Coronary artery (tissue), 2 donors: ENCODE data around the gene NRGN.
A peak's percentile ranks its signal among the peaks of the same experiment; 100 is the strongest.

ENCODE experiments used
- DNase-seq: peaks from one replicate; pipeline ENCODE4 v3.0.0-alpha.2; 2017; ENCODE audit warnings: low spot score
- H3K27ac ChIP-seq, 2 donors: fragments of 200-600 bp; sonication (generic); one replicate each; pipeline ENCODE4 v1.5.1; 2016 to 2019
- H3K4me3 ChIP-seq: fragments of 200-600 bp; sonication (generic); 2 replicates; pipeline ENCODE4 v1.5.1; 2016; ENCODE audit warnings: mild to moderate bottlenecking, moderate library complexity
- TF ChIP-seq, protein P1 (sequence below): fragments of 200-600 bp; sonication (generic); IDR thresholded peaks from one replicate; pipeline ENCODE4 v1.5.1; 2019; ENCODE audit warnings: antibody characterized with exemption

Gene NRGN

DNA sequence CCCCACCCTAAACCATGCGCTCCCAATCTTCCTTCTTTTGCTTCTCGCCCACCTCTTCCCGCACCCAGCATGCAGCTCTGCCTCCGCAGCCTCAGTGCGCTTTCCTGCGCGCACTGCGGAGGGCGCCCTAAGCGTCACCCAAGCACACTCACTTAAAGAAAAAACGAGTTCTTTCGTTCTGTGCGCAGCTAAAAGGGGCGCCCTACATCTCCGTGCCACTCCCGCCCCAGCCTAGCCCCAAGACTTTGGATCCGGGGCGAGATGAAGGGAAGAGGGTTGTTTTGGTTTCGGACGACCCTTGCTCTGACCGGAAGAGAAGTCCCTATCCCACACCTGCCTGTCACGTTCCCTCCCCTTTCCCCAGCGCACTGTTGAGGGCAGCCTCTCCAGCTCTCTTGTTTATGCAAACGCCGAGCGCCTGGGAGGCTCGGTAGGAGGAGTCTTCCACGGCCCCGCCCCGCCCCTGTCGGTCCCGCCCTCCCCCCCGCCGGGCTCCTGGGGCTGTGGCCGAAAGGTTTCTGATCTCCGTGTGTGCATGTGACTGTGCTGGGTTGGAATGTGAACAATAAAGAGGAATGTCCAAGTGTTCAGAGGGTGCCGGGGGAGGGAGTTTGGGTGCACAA lies 7.0 kb downstream of the NRGN start:
- TF ChIP-seq, protein P1, sequence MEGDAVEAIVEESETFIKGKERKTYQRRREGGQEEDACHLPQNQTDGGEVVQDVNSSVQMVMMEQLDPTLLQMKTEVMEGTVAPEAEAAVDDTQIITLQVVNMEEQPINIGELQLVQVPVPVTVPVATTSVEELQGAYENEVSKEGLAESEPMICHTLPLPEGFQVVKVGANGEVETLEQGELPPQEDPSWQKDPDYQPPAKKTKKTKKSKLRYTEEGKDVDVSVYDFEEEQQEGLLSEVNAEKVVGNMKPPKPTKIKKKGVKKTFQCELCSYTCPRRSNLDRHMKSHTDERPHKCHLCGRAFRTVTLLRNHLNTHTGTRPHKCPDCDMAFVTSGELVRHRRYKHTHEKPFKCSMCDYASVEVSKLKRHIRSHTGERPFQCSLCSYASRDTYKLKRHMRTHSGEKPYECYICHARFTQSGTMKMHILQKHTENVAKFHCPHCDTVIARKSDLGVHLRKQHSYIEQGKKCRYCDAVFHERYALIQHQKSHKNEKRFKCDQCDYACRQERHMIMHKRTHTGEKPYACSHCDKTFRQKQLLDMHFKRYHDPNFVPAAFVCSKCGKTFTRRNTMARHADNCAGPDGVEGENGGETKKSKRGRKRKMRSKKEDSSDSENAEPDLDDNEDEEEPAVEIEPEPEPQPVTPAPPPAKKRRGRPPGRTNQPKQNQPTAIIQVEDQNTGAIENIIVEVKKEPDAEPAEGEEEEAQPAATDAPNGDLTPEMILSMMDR = no peak
- no peak for DNase-seq
- H3K27ac ChIP-seq = peak overlapping the region in 1 of 2 donors; percentile 76
- peak overlapping the region; percentile 63 for H3K4me3 ChIP-seq

DNA sequence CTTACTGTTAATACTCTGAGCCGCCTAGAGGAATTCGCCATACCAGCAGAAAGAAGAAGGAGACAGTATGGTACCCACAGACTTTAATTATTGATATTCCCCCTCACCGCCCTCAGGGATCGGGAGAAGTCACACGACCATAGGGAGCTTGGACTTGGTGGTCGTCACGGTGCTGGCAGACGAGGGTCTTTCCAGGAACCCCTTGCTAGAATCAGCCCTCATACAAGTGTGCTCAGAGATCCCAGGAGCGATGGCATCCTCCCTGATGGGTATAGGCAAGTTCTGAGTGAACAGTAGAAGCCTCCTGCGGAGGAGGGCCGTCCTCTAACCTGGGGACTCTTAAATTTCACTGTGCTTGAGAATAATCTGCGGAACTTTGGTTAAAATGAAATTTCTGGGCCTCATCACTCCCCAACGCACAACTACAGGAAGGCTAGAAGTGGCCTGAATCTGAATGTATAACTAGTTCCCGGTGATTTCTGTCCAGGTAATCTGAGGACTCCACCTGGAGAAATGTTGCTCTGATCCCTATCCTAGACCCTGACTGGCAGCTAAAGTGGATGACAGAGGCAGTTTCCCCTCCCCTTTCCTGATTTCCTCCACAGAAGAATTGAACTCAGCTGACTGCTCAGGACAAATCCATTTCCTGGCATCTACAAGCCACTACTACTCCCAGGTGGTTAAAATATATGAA lies 7.8 kb downstream of the NRGN start:
- no peak for DNase-seq
- TF ChIP-seq, protein P1 = no peak
- H3K27ac ChIP-seq = peak overlapping the region in 1 of 2 donors; percentile 76
- no peak overlapping the region for H3K4me3 ChIP-seq

DNA sequence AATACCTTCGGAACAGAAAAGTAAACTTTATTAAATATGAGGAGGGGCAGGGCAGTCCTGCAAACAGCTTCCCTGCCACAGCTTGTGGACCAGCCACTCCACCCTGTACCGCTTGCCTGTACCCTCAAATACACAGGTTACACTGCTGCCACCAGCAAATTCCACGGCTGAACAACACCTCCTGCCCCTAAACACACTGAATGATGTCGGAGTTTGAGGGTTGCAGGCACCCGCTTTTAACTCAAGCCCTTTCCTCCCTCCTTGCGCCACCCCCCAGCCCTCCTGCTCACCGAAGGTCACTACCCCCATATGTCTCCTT lies 8.3 kb downstream of the NRGN start:
- no peak overlapping the region for H3K4me3 ChIP-seq
- TF ChIP-seq, protein P1 = no peak
- H3K27ac ChIP-seq = peak overlapping the region in 1 of 2 donors; percentile 76
- DNase-seq = no peak

DNA sequence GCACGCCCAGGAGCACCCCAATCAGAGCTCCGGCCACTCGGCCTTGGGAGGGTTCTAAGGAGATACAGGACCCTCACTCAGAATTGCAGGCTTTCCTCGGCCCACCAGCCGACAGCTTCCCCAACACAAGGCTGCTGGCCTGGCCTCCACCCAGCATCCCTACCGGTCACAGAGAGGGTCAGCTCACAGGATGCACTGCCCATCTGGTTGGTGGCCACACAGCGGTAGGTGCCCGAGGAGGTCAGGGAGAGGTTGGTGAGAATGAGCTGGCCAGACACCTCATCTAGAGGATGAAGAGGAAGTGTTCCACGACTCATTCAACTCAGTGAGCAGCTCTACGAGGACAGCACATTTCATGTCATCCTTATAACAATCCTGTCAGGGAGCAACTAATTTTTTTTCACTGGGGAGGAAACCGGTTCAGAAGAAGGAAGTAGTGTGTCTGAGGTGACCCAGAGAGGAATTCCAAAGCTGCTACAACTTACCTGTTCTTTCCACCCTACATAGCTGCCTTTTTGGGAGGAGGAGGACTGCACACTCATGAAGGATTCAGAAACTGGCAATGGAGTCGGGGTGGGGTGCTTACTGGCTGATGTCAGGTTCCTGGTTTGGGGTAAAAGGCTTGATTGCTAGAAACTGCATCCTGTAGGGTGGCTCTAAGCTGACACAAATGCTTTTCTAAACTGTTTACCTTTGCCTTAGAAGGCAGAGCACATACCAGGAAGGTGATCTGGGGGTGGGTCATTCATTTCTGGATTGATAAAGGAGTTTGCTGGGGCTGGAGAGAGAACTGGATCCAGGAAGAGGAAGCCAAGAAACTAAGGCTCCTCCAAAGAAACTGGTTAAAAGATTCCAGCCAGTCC lies 9.0 kb downstream of the NRGN start:
- no peak for DNase-seq
- TF ChIP-seq, protein P1 = no peak
- H3K4me3 ChIP-seq = no peak overlapping the region
- H3K27ac ChIP-seq = peak overlapping the region in 1 of 2 donors; percentile 76

DNA sequence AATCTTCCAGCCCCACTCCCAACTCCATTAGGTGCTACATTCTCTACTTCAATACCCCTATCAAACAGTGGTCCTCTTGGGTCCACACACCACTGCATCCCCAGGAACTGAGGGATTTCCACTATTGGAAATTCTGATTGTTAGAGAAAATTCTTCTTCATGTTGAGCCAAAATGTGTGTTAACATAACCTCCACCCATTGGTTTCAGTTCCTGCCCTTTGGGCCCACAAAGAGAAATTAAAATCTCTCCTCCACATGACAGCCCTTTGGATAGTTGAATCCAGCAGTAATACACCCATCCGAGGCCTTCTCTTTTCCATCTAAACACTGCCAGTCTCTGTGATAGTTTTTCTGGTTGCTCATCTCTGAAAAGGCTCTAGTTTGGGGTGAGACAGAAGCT lies 10.2 kb downstream of the NRGN start:
- peak overlapping the region in 1 of 2 donors; percentile 38 for H3K27ac ChIP-seq
- TF ChIP-seq, protein P1 = no peak
- DNase-seq = no peak
- H3K4me3 ChIP-seq = no peak overlapping the region

DNA sequence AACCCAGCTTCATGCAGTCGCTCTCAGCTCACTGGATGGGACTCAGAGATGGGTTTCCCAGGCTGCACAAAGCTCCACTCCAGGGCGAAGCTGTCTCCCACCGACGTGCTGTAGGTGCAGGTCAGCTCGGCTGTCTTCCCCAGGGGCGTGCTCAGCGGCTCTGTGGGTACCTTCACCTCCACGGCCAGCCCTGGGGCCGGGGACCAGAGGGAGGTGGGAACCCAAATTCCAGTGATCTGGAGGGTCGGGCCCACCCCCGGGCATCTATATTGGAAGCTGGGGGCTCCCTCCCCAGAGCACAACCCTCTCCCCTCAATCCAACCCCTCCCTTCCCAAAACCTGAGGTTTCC lies 11.6 kb downstream of the NRGN start:
- no peak overlapping the region for H3K27ac ChIP-seq
- H3K4me3 ChIP-seq = no peak overlapping the region

More for the DNA sequence above, 11.6 kb downstream of the NRGN start:
- DNase-seq = no peak
- TF ChIP-seq, protein P1 = no peak
